GM19468 (cell line): Measurements from ENCODE around the gene DGUOK.
"Not testable (repeated sequence)": the region's sequence is repeated elsewhere in the genome, so short reads cannot be mapped to it uniquely, and the experiment has no call there.

Source experiments
- ATAC-seq: cut with Tn5 transposase; IDR thresholded peaks from one replicate; pipeline ENCODE4 v1.9.1; 2021; ENCODE audit warnings: mild to moderate bottlenecking, moderate library complexity, moderate number of reproducible peaks; ENCODE audit not compliant: unreplicated experiment; ENCODE audit errors: extremely low read depth

Gene DGUOK

GRCh38 chr2:73926493-73927327, at the start of gene DGUOK:
Gene DGUOK (plus strand): TSS chr2:73926880. CDS start chr2:73926911, 31 bp downstream.
- ATAC-seq: peak; percentile 98

- ATAC-seq: no peak
Measured at GRCh38 chr2:73877071-73877802, 49.4 kb upstream of the DGUOK start.

GRCh38 chr2:73877984-73878383, 48.7 kb upstream of the DGUOK start:
- ATAC-seq: not testable (repeated sequence)

- ATAC-seq: no peak
Measured at GRCh38 chr2:73885406-73885805, 41.3 kb upstream of the DGUOK start.

GRCh38 chr2:73886357-73886756, 40.3 kb upstream of the DGUOK start:
- no peak for ATAC-seq

- ATAC-seq: not testable (repeated sequence)
Measured at GRCh38 chr2:73887596-73888353, 38.9 kb upstream of the DGUOK start.

GRCh38 chr2:73888388-73888787, 38.3 kb upstream of the DGUOK start:
- no peak for ATAC-seq

GRCh38 chr2:73889206-73889605, 37.5 kb upstream of the DGUOK start:
- ATAC-seq: no peak

GRCh38 chr2:73890301-73891092, 36.2 kb upstream of the DGUOK start:
- no peak for ATAC-seq

GRCh38 chr2:73891276-73891901, 35.3 kb upstream of the DGUOK start:
- ATAC-seq: no peak

- no peak for ATAC-seq
Measured at GRCh38 chr2:73892631-73893329, 33.9 kb upstream of the DGUOK start, which contains the start of gene ACTG2. Gene ACTG2 (plus strand): TSS chr2:73893008. CDS start chr2:73901312, 8,304 bp downstream.

- ATAC-seq: no peak
Measured at GRCh38 chr2:73893764-73894474, 32.8 kb upstream of the DGUOK start.

- no peak for ATAC-seq
Measured at GRCh38 chr2:73894475-73894850, 32.2 kb upstream of the DGUOK start.

GRCh38 chr2:73894877-73895276, 31.8 kb upstream of the DGUOK start:
- no peak for ATAC-seq

- ATAC-seq: no peak
Measured at GRCh38 chr2:73895473-73895872, 31.2 kb upstream of the DGUOK start.

- ATAC-seq: no peak
Measured at GRCh38 chr2:73896362-73897239, 30.1 kb upstream of the DGUOK start.

- no peak for ATAC-seq
Measured at GRCh38 chr2:73897240-73897583, 29.5 kb upstream of the DGUOK start.
